Upper lobe of left lung (tissue), 6 donors: ENCODE measurements around the gene LCMT1. TPM values are rescaled to one million over a fixed set of nuclear protein-coding genes. Genes with fewer than 3 reads are reported as not detected.
"Not testable (repeated sequence)": the region's sequence is repeated elsewhere in the genome, so short reads cannot be mapped to it uniquely, and the experiment has no call there.

Experiments used
- ATAC-seq, 2 donors: fragments of 200-7000 bp; cut with Tn5 transposase; one replicate each; pipeline ENCODE4 v1.9.1; 2022; ENCODE audit warnings: mild to moderate bottlenecking in 2 of 2, moderate library complexity in 2 of 2; ENCODE audit not compliant: low FRiP score in 2 of 2
- DNase-seq, 2 donors: peaks; one replicate each; pipeline ENCODE4 v3.0.0-alpha.2; 2019 to 2020
- H3K27ac ChIP-seq, 4 donors: fragments of 200-600 bp; sonication (generic); one replicate each; pipeline ENCODE4 v1.5.1; 2016 to 2019
- H3K27me3 ChIP-seq, 4 donors: fragments of 200-600 bp; sonication (generic); one replicate each; pipeline ENCODE4 v1.5.1; 2017 to 2019
- H3K36me3 ChIP-seq, 4 donors: fragments of 200-600 bp; sonication (generic); one replicate each; pipeline ENCODE4 v1.5.1; 2016 to 2019
- H3K4me1 ChIP-seq, 4 donors: fragments of 200-600 bp; sonication (generic); one replicate each; pipeline ENCODE4 v1.5.1; 2018 to 2019
- H3K4me3 ChIP-seq, 4 donors: fragments of 200-600 bp; sonication (generic); one replicate each; pipeline ENCODE4 v1.5.1; 2017 to 2019; ENCODE audit warnings: mild to moderate bottlenecking in 2 of 4, moderate library complexity in 1 of 4
- H3K9me3 ChIP-seq, 4 donors: fragments of 200-600 bp; sonication (generic); one replicate each; pipeline ENCODE4 v1.5.1; 2018 to 2019
- CTCF ChIP-seq, 6 experiments: fragments of 450-650 bp in 4 of 6; fragments of 200-600 bp in 2 of 6; sonication (generic) in 2 of 6; IDR thresholded peaks; one replicate each; pipeline ENCODE4 v1.5.1; 2016 to 2019; ENCODE audit warnings: antibody characterized with exemption in 6 of 6
- EP300 ChIP-seq, 4 donors: sonication (generic); formaldehyde crosslinking; IDR thresholded peaks; one replicate each; pipeline ENCODE4 v1.5.1; 2017; ENCODE audit warnings: antibody characterized with exemption in 4 of 4, control low read depth in 2 of 4
- POLR2A ChIP-seq, 4 donors: fragments of 450-650 bp; IDR thresholded peaks; one replicate each; pipeline ENCODE4 v1.5.1; 2016 to 2017; ENCODE audit warnings: antibody characterized with exemption in 4 of 4, mild to moderate bottlenecking in 2 of 4
- POLR2AphosphoS5 ChIP-seq, 2 donors: sonication (generic); formaldehyde crosslinking; IDR thresholded peaks; one replicate each; pipeline ENCODE4 v1.5.1; 2017; ENCODE audit warnings: antibody characterized with exemption in 2 of 2
- WGBS, 2 donors: methylation state at CpG; one replicate each; pipeline ENCODE4 v1.1.5; 2017 to 2018; 5-methylcytosine and 5-hydroxymethylcytosine counted together
- total RNA-seq, 6 donors: library from RNA; depleted of rRNA in 4 of 6; stranded (reverse); fragments of >200 nt in 4 of 6; gene quantifications; one replicate each; pipeline versions ENCODE4 v1.1.0 to v1.2.1, GENCODE V29; 2016 to 2021
- donor health status: DM: no; HTN: no; CAD: no; lungs with moderate emphysema.
- donor health status: DM: no; HTN: yes; CAD: no; lungs with severe emphysema.

Gene LCMT1
- total RNA-seq, 6 donors from 2014 or later = 20.8 to 37.8 (median 31.7) TPM

- Histone ChIP-seq H3K27me3 (no peaks in the 10 kb centered on the region), H3K27ac (no peak overlapping the region), H3K36me3 (peaks cover 0 to 18% (median 2%) of the 10 kb centered on the region in 4 donors), H3K9me3 (no peaks in the 10 kb centered on the region), H3K4me3 (no peak overlapping the region), H3K4me1 (peaks cover 0 to 9% (median 4%) of the 10 kb centered on the region in 4 donors)
- ATAC-seq (no peak), DNase-seq (no peak)
- 89% methylated on average over 6 of the region's 6 CpGs for WGBS, 2 donors
- TF ChIP-seq POLR2A (IDR thresholded peaks at IDR 0.05) = no peak
- no peak for TF ChIP-seq EP300 (IDR thresholded peaks at IDR 0.05)
- no peak for TF ChIP-seq POLR2AphosphoS5 (IDR thresholded peaks at IDR 0.05)
Observed at GRCh38 chr16:25121824-25122600, 10.5 kb downstream of the LCMT1 start.

GRCh38 chr16:25124503-25124902 is 13.0 kb downstream of the LCMT1 start:
- Histone ChIP-seq H3K27me3 (no peaks in the 10 kb centered on the region), H3K36me3 (peaks cover 0 to 19% (median 5%) of the 10 kb centered on the region in 4 donors), H3K9me3 (no peaks in the 10 kb centered on the region), H3K27ac (no peak overlapping the region), H3K4me1 (peaks cover 0 to 10% (median 4%) of the 10 kb centered on the region in 4 donors), H3K4me3 (no peak overlapping the region)
- whole genome bisulfite sequencing, 2 donors = 71 to 91% methylated on average over 3 of the region's 3 CpGs
- ATAC-seq = no peak
- TF ChIP-seq POLR2A (IDR thresholded peaks at IDR 0.05) = no peak
- DNase-seq = no peak

GRCh38 chr16:25126086-25126666 is 14.6 kb downstream of the LCMT1 start:
- peaks cover 0 to 30% (median 17%) of the 10 kb centered on the region in 4 donors for H3K36me3 ChIP-seq
- WGBS, 2 donors = 86 to 90% methylated on average over 13 of the region's 13 CpGs
- peak; percentile 47 to 55 for ATAC-seq

DNA sequence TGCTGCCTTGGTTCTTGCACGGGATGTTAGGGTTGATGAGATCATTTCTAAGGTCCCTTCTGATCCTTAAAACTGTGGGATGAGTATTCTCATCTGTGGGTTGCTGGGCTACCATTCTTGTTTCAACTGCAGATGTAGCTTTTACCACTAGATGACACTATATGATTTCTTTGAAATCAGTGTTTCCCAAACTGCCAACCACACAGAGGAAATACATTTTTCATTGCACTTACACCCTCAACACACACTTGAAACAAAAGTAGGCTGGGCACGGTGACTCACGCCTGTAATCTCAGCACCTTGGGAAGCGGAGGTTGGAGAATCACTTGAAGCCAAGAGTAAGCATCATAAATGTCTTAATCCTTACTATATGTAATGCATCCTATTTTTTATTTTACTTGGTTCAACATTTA is 15.3 kb downstream of the LCMT1 start:
- 34 to 46% methylated on average over 4 of the region's 4 CpGs for WGBS, 2 donors
- no peak overlapping the region for H3K27ac ChIP-seq
- DNase-seq = peak in 1 of 2 donors; percentile 48
- peak; percentile 81 to 83 for ATAC-seq
- peaks cover 0 to 35% (median 17%) of the 10 kb centered on the region in 4 donors for H3K36me3 ChIP-seq
- H3K4me1 ChIP-seq = peaks cover 0 to 10% (median 4%) of the 10 kb centered on the region in 4 donors
- H3K27me3 ChIP-seq = no peaks in the 10 kb centered on the region
- no peaks in the 10 kb centered on the region for H3K9me3 ChIP-seq
- no peak overlapping the region for H3K4me3 ChIP-seq
- TF ChIP-seq CTCF (IDR thresholded peaks at IDR 0.05) = peak in 5 of 6 experiments; percentile 13 to 66 (median 58)
- TF ChIP-seq POLR2A (IDR thresholded peaks at IDR 0.05) = no peak
- TF ChIP-seq POLR2AphosphoS5 (IDR thresholded peaks at IDR 0.05) = no peak

More at GRCh38 chr16:25126086-25126666, 14.6 kb downstream of the LCMT1 start:
- H3K4me1 ChIP-seq = peaks cover 0 to 10% (median 4%) of the 10 kb centered on the region in 4 donors
- DNase-seq, H3K27me3 ChIP-seq, H3K4me3 ChIP-seq, H3K9me3 ChIP-seq, H3K27ac ChIP-seq: not testable (repeated sequence)

DNA sequence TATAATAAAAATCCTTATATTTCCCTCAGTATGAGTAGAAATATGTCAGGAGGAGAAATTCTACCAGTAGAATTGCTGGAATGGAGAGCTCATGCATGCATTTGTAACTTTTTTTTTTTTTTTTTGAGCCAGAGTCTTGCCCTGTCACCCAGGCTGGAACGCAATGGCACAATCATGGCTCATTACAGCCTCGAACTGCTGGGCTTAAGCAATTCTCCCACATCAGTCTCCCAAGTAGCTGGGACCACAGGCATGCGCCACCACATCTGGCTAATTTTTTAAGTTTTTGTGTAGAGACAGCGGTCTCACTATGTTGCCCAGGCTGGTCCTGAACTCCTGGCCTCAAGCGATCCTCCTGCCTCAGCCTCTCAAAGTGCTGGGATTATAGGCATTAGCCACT is 21.2 kb downstream of the LCMT1 start:
- DNase-seq, H3K4me3 ChIP-seq, H3K4me1 ChIP-seq, H3K27me3 ChIP-seq, H3K27ac ChIP-seq, ATAC-seq, H3K9me3 ChIP-seq: not testable (repeated sequence)
- 88 to 96% methylated on average over 5 of the region's 5 CpGs for WGBS, 2 donors
- peaks cover 4 to 79% (median 51%) of the 10 kb centered on the region in 4 donors for H3K36me3 ChIP-seq

- TF ChIP-seq EP300 (IDR thresholded peaks at IDR 0.05) (no peak), POLR2AphosphoS5 (IDR thresholded peaks at IDR 0.05) (no peak), POLR2A (IDR thresholded peaks at IDR 0.05) (no peak), CTCF (IDR thresholded peaks at IDR 0.05) (no peak)
- H3K4me3 ChIP-seq = no peak overlapping the region
- H3K36me3 ChIP-seq = peaks cover 4 to 89% (median 49%) of the 10 kb centered on the region in 4 donors
- H3K4me1 ChIP-seq = no peaks in the 10 kb centered on the region
- ATAC-seq = peak in 1 of 2 donors; percentile 34
- 67 to 76% methylated on average over 4 of the region's 4 CpGs for WGBS, 2 donors
- DNase-seq = no peak
- no peaks in the 10 kb centered on the region for H3K9me3 ChIP-seq
- no peaks in the 10 kb centered on the region for H3K27me3 ChIP-seq
- H3K27ac ChIP-seq = no peak overlapping the region
Observed at GRCh38 chr16:25134166-25134700, 22.7 kb downstream of the LCMT1 start.
